ENCODE data around the gene FATE1.

DNA sequence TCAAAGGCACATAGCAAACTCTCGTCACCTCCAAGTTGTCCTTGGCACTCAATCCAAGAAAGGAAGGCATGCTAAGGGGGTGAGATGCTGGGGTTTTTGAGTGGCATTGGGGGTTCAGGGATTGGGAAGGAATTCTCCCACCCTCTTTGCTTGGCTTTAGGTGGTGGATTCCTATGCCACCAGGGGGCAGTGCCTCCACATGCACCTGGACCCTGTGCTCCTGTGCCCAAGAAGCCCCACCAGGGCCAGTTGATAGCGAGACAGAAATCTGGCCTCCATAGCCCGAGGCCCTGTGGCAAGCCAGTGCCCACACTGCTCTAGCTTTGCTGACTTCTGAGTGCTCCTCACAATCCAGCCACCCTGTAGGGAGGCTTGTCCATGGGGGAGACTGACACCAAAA lies 2.0 kb upstream of the FATE1 start:
- TF ChIP-seq, protein P1, sequence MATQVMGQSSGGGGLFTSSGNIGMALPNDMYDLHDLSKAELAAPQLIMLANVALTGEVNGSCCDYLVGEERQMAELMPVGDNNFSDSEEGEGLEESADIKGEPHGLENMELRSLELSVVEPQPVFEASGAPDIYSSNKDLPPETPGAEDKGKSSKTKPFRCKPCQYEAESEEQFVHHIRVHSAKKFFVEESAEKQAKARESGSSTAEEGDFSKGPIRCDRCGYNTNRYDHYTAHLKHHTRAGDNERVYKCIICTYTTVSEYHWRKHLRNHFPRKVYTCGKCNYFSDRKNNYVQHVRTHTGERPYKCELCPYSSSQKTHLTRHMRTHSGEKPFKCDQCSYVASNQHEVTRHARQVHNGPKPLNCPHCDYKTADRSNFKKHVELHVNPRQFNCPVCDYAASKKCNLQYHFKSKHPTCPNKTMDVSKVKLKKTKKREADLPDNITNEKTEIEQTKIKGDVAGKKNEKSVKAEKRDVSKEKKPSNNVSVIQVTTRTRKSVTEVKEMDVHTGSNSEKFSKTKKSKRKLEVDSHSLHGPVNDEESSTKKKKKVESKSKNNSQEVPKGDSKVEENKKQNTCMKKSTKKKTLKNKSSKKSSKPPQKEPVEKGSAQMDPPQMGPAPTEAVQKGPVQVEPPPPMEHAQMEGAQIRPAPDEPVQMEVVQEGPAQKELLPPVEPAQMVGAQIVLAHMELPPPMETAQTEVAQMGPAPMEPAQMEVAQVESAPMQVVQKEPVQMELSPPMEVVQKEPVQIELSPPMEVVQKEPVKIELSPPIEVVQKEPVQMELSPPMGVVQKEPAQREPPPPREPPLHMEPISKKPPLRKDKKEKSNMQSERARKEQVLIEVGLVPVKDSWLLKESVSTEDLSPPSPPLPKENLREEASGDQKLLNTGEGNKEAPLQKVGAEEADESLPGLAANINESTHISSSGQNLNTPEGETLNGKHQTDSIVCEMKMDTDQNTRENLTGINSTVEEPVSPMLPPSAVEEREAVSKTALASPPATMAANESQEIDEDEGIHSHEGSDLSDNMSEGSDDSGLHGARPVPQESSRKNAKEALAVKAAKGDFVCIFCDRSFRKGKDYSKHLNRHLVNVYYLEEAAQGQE (IDR thresholded peaks at IDR 0.05; ENCODE audit: borderline replicate concordance in 1 of 2, low read depth in 1 of 2, low read length in 2 of 2) = no peak
- TF ChIP-seq TCF7L2 (IDR thresholded peaks at IDR 0.05; ENCODE audit: low read depth, low read length) = no peak
